ENCODE measurements around the gene LNPEP.

DNA sequence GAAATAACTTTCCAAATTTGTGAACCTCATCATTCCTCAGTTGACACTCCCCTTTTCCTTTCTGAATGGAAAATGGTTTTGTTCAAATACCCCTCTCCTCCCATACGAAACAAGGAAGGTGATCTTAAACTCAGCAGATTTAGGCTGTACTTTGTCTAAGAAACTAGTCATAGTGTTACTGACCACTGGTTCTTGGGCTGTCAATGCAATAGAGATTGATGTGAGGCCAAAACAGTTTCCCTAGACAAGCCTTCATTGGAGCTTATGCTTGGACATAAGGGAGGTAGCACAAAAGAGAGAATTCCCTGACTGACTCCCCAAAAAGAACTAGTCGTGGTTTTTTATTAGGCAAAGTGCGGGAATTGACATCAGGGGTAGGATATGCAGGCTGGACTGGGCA lies 5.3 kb upstream of the LNPEP start:
- TF ChIP-seq HDAC2 (IDR thresholded peaks at IDR 0.05) (no peak), HCFC1 (IDR thresholded peaks at IDR 0.05; ENCODE audit: low read length) (no peak), CTCF (IDR thresholded peaks at IDR 0.05 in 2 of 3, conservative IDR thresholded peaks at IDR 0.05 in 1 of 3; ENCODE audit: control insufficient read depth in 2 of 3, extremely low read depth in 1 of 3, insufficient read depth in 1 of 3, low read depth in 3 of 3, low read length in 3 of 3) (no peak), POLR2AphosphoS5 (IDR thresholded peaks at IDR 0.05; ENCODE audit: low read length) (no peak), POLR2A (IDR thresholded peaks at IDR 0.05; ENCODE audit: low read depth, low read length) (no peak)

All from GM12878 (cell line).